Jurkat, Clone E6-1 (cell line): ENCODE results near the gene ITPRIPL2. TPM values are rescaled to one million over a fixed set of nuclear protein-coding genes. Genes with fewer than 3 reads are reported as not detected.

Source experiments
- DNase-seq: peaks from one replicate; pipeline ENCODE4 v3.0.0-alpha.2; 2011; ENCODE audit warnings: low read depth, low spot score
- H3K4me3 ChIP-seq: 2 replicates; pipeline ENCODE4 v1.5.1; 2011; ENCODE audit warnings: mild to moderate bottlenecking, low read length, control low read depth, moderate library complexity
- polyA plus RNA-seq: library from polyadenylated mRNA; unstranded; fragments of >200 nt; gene quantifications from one replicate; pipeline ENCODE4 v1.2.1, GENCODE V29; 2012; ENCODE audit warnings: missing spikeins; ENCODE audit not compliant: insufficient read length, insufficient read depth

Gene ITPRIPL2
- polyA plus RNA-seq = not detected

DNA sequence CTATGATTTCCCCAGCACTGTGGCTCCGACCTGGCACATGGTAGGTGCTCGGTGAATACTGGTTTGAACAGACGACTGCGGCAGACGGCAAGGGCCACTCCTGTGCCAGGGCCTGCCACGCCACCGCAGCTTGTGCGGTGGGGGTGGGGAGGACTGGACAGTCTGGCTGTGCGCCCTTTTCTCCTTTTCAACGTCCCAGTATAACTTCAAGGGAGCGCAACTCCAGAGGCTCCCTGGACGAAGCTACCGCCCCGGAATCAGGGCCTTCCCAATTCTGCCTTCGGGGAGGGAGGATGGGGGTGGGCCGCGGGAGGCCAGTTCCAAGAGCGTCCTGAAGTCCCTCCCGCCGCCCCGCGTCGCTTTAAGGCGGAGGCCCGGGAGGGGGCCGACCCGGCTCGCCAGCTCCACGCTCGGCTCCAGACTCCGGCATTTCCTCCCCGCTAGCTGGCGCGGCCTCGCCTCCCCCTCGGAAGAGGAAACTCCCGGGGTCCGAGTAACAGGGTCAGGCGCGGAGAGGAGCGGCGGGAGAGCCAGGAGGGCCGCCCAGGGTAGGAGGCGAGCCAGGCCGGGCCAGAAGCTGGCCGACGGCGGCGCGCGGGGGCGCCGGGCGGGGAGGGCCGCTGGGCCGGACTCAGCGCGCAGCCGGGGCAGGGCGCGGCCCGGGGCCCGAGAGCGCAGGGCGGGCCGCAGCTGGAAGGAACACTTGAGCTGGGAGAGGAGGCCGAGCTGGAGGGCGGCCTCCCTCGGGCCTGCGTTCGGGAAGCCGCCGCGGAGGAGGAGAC is at the start of gene ITPRIPL2:
Gene ITPRIPL2, plus strand, starts transcription at position 388 of the 782 bp plus-strand sequence. CDS start 498 bp downstream, outside the sequence.
- no peak within 1 kb of the TSS for H3K4me3 ChIP-seq
- no peak for DNase-seq

DNA sequence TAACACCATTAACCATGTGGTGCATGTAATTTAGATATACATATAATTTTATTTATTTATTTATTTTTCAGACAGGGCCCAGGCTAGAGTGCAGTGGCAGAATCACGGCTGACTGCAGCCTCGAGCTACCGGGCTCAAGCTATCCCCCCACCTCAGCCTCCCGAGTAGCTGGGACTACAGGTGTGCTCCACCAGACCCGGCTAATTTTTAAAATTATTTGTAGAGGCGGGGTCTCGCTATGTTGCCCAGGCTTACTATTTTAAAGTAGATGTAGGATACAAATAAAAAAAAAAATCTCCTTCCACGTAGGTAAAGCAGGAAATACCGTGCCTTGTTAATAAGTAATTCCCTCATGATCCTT is 46.8 kb upstream of the ITPRIPL2 start:
- no peak for DNase-seq
- H3K4me3 ChIP-seq = peak overlapping the region; percentile 87

DNA sequence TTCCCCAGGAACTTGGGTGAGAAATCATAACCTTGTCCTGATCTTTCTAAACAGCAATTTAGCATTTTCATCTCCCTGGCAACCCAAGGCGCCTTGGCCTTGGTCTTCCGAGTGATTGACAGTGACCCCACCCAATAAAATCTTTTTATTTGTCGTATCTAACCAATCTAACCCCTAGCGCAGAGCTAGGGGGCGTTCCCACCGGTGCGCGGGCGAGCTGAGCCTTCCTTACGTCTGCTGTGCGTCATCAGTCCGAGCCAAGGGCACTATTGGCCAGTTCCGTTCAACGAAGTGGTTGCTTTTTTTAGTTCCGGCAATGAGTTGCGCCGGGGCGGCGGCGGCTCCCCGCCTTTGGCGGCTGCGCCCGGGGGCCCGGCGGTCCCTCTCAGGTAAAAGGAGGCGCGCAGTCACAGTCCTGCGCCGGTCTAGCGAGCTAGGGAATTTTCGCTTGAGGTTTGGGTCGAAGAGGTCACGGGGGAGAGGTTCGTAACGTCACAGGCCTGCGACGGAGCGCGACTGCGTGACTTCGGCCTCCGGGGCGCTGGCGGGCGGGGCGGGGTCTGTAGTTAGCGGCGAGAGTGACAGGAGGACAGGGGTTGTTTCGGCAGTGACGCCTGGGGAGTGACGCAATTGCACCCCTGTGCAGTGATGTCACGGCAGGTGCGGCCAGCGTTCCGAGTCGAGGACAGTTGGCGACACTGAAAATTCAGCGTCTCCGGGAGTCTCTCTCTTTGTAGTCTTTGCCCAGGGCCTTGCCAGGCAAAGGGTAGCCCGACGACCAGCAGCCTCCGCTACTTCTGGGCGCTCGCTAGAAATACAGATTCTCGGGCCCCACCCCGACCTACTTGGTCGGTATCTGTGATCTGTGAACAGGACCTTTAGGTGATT is 46.2 kb upstream of the ITPRIPL2 start, which contains the start of gene COQ7:
Gene COQ7, plus strand, starts transcription at position 266 of the 888 bp plus-strand sequence. Its CDS starts 51 bp downstream, at position 317.
- H3K4me3 ChIP-seq = peak within 1 kb of the TSS; percentile 87
- peak; percentile 100 for DNase-seq

GRCh38 chr16:19068237-19068815 is 45.4 kb upstream of the ITPRIPL2 start:
- DNase-seq = no peak
- peak overlapping the region; percentile 87 for H3K4me3 ChIP-seq

DNA sequence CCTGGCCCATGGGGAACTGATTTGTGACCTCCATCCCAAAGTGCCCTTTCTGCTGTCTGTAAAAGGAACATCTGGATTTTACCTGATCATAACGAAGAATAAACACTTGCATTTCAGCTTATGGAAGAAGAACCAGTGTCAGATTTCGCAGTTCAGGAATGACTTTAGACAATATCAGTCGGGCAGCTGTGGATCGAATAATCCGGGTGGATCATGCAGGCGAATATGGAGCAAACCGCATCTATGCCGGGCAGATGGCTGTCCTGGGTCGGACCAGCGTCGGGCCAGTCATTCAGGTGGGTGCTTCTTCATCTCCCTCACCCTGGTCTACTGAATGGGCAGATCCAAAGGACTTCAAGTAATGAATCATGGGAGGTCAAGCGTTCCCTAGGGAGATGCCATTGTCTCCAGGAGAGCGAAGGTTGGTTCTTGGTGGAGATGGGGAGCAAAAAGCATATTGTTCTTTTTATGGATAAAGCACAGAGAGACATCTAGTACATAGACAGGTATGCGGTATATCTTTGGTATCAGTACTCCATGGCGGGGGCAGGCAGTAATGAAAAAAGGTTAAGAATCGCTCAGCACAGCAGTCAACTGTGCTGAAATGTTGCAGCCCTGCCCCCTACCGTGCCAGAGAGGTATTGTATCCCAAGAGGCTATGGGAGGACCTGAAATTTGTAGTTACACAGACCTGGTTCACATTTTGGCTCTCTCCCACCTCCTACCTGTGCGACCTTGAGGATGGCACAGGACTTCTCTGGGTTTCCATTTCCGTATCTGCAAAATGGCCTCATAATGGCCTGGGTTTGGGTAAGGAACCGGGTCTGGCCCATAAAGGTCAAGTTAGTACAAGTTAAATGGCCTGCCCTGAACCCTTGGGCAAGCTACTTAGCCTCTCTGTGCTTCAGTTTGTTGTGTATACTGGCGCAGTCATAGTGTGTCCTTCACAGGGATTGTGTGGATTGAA is 41.7 kb upstream of the ITPRIPL2 start:
- no peak overlapping the region for H3K4me3 ChIP-seq
- DNase-seq = peak; percentile 57

- no peak for DNase-seq
- no peak overlapping the region for H3K4me3 ChIP-seq
Measured at GRCh38 chr16:19073344-19073743, 40.4 kb upstream of the ITPRIPL2 start.

DNA sequence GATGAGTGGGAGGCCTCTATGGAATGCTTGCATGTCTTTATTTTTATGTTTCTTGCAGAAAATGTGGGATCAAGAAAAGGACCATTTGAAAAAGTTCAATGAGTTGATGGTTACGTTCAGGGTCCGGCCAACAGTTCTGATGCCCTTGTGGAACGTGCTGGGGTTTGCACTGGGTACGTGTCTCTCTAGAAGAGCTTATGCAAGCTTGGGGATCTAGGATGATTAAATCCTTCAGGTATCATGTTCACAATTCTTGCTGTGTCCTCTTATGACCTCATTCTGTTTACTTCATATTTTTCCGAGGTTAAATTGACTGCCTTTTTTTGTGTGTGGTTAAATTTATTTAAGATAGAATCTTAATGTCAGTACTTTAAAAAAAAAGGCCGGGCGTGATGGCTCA is 39.9 kb upstream of the ITPRIPL2 start:
- no peak overlapping the region for H3K4me3 ChIP-seq
- no peak for DNase-seq

GRCh38 chr16:19075511-19075910 is 38.3 kb upstream of the ITPRIPL2 start:
- DNase-seq = no peak
- no peak overlapping the region for H3K4me3 ChIP-seq

GRCh38 chr16:19077879-19078278 is 35.9 kb upstream of the ITPRIPL2 start:
- H3K4me3 ChIP-seq = no peak overlapping the region
- DNase-seq = no peak

GRCh38 chr16:19083670-19084069 is 30.1 kb upstream of the ITPRIPL2 start:
- DNase-seq = no peak
- H3K4me3 ChIP-seq = no peak overlapping the region

DNA sequence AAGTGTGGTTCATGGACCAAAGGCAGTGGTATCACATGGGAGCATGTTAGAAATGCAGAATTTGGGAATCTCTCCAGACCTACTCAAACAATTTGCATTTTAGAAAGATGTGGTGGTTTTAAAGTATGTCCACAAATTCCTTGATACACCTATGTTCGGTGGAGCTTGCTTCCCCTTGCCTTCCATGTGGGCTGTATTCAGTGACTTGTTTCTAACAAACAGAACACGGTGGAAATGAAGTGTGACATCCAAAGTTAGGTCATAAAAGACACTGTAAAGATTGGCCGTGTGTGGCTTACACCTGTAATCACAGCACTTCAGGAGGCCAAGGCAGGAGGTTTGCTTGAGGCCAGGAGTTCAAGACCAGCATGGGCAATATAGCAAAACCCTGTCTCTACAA is 29.6 kb upstream of the ITPRIPL2 start:
- no peak overlapping the region for H3K4me3 ChIP-seq

DNA sequence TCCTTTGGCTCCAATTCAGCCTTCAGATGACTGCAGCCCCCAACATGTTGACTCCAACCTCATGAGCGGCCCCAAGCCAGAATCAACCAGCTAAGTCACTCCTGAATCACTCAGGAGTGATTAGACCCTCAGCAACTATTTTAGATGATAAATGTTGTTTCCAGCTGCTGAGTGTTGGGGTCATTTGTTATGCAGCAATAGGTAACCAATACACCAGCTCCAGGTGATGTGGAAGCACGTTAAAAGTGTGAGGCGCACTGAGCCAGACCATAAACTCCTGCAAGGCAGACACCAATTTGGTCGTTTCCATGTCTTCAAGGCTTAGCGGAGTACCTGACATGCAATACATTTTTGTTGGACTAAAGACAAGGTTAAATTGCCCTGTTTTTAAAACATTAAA is 28.9 kb upstream of the ITPRIPL2 start:
- no peak for DNase-seq
- no peak overlapping the region for H3K4me3 ChIP-seq

More for the DNA sequence above, 29.6 kb upstream of the ITPRIPL2 start:
- no peak for DNase-seq

DNA sequence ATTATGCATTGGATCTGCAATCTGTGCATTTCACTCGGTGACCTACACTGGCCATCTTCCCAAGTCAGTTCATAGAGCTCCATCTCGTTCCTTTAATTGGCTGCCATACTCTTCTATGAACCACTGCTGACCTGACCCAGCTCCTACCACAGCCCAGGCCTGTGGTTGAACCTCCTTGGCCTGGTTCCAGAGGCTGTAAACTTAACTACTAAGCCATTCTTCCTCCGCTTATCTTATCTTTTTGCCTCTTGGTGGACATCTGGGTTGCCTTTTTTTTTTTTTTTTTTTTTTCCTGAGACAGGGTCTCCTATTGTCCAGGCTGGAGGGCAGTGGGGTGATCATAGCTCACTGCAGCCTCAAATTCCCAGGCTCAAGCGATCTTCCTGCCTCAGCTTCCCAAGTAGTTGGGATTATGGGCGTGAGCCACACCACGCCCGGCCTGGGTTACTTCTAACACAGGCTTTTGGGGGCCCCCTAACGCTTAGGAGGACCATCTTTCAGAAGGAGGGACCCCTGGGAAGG is 28.0 kb upstream of the ITPRIPL2 start:
- DNase-seq = no peak
- H3K4me3 ChIP-seq = no peak overlapping the region

GRCh38 chr16:19086322-19087199 is 27.2 kb upstream of the ITPRIPL2 start:
- peak; percentile 30 for DNase-seq
- no peak overlapping the region for H3K4me3 ChIP-seq

DNA sequence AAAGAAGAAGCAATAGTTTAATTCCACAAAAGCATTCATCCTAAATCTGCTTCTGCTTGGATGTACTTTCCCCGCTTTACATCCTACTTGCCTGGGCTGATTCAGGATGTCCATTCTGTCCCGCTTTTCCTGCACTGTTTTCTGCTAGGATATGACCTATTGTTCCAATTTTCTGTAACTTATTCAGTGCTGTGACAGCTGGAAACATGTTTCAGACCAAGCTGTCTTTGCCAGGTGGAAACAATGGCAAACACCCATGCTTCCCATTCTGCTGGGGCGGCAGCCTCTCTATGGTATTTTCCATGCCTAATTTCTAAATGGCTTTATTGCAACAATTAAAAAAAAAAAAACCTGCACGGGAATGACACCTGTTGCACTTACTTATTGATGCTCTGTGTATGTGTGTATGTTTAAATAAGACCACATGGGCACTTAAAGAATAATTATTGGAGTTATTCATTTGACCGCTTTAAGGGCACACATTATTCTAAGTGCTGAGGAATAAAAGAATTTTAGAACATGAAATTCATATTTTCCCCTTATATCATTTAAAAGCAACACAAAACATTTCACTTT is 25.3 kb upstream of the ITPRIPL2 start:
- H3K4me3 ChIP-seq = no peak overlapping the region
- DNase-seq = no peak

DNA sequence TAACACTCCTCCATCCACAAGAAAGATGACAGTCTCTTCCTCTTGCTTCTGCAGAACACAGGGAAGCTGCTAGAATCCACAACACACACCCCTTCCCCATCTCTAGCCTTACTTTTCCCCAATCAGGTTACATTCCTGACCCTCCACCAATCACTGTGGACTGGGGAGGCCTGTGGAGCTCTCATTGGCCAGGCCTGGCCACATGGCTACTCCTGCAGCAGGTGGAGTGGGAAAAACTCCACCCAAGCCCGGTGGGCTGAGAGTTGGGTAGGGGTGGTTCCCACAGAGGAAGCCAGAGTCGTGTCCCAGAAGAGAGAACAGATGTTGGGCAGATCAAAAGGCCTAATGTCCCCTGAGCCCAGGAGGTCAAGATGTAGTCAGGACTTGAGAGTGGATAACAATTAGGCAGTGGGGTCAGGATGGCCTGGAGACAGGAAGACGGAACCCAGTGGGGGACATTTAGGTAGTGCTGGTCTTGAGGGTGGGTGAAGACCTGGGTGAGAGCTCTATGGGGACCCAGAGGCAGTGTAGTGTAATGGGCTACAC is 24.3 kb upstream of the ITPRIPL2 start:
- no peak overlapping the region for H3K4me3 ChIP-seq
- no peak for DNase-seq

GRCh38 chr16:19090916-19091315 is 22.8 kb upstream of the ITPRIPL2 start:
- DNase-seq = no peak
- H3K4me3 ChIP-seq = no peak overlapping the region
